Thymus (tissue), 11 donors: Measurements from ENCODE around the gene LRRC37B. TPM values are rescaled to one million over a fixed set of nuclear protein-coding genes. Genes with fewer than 3 reads are reported as not detected.
"Not testable (repeated sequence)": the region's sequence is repeated elsewhere in the genome, so short reads cannot be mapped to it uniquely, and the experiment has no call there.

Experiments
- DNase-seq, 9 donors: peaks; one replicate each; pipeline ENCODE4 v3.0.0-alpha.2; 2013; ENCODE audit warnings: low spot score in 9 of 9, low read depth in 6 of 9, missing footprints in 1 of 9
- H3K27ac ChIP-seq, 2 donors: one replicate each; pipeline ENCODE4 v1.5.1; 2013; ENCODE audit warnings: control low read depth in 1 of 2, low read depth in 1 of 2, low read length in 1 of 2, mild to moderate bottlenecking in 1 of 2, moderate library complexity in 1 of 2
- H3K27me3 ChIP-seq, 2 donors: one replicate each; pipeline ENCODE4 v1.5.1; 2013; ENCODE audit warnings: low read length in 1 of 2; ENCODE audit not compliant: control insufficient read depth in 2 of 2, insufficient read depth in 1 of 2
- H3K36me3 ChIP-seq, 2 donors: one replicate each; pipeline ENCODE4 v1.5.1; 2013; ENCODE audit warnings: low read length in 1 of 2, mild to moderate bottlenecking in 1 of 2, moderate library complexity in 1 of 2; ENCODE audit not compliant: control insufficient read depth in 2 of 2, insufficient read depth in 2 of 2
- H3K4me1 ChIP-seq, 2 donors: one replicate each; pipeline ENCODE4 v1.5.1; 2013; ENCODE audit warnings: low read length in 2 of 2; ENCODE audit not compliant: control insufficient read depth in 2 of 2, insufficient read depth in 2 of 2
- H3K4me3 ChIP-seq, 2 donors: one replicate each; pipeline ENCODE4 v1.5.1; 2013; ENCODE audit warnings: low read length in 2 of 2, control low read depth in 1 of 2, mild to moderate bottlenecking in 1 of 2
- H3K9me3 ChIP-seq, 2 donors: one replicate each; pipeline ENCODE4 v1.5.1; 2013; ENCODE audit warnings: low read length in 1 of 2, mild to moderate bottlenecking in 1 of 2; ENCODE audit not compliant: control insufficient read depth in 2 of 2, insufficient read depth in 1 of 2
- WGBS: extraction: QIAGEN DNeasy Blood & Tissue Kit; methylation state at CpG from one replicate; pipeline ENCODE4 v1.1.7; 2013; 5-methylcytosine and 5-hydroxymethylcytosine counted together
- polyA plus RNA-seq: library from polyadenylated mRNA; stranded (reverse); fragments of 200-250 nt; gene quantifications from one replicate; pipeline ENCODE4 v1.2.3, GENCODE V29; 2013
- total RNA-seq: library from RNA; stranded (reverse); fragments of 120-200 nt; gene quantifications from one replicate; pipeline ENCODE4 v1.2.4, GENCODE V29; 2013
- donor health status: healthy.

LRRC37B gene
- total and polyA plus RNA-seq, 2 donors = 16.3 to 31.4 TPM

DNA sequence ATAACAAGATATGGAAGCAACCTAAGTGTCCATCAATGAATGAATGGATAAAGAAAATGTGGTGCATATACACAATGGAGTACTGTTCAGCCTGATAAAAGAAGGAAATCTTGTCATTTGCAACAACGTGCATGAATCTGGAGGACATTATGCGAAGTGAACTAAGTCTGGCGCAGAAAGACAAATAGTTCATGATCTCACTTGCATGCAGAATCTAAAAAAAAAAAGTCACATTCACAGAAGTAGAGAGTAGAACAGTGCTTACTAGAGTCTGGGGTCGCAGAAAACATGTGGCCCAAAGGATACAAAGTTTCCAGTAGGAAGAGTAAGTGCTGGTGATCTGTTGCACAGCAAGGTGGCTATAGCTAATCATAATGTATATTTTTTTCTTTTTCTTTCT lies 65.9 kb downstream of the LRRC37B start:
- not testable (repeated sequence) for H3K27ac ChIP-seq, H3K36me3 ChIP-seq, H3K4me3 ChIP-seq, H3K4me1 ChIP-seq, H3K9me3 ChIP-seq, DNase-seq, H3K27me3 ChIP-seq
- WGBS = 100% methylated on average over 3 of the region's 4 CpGs

DNA sequence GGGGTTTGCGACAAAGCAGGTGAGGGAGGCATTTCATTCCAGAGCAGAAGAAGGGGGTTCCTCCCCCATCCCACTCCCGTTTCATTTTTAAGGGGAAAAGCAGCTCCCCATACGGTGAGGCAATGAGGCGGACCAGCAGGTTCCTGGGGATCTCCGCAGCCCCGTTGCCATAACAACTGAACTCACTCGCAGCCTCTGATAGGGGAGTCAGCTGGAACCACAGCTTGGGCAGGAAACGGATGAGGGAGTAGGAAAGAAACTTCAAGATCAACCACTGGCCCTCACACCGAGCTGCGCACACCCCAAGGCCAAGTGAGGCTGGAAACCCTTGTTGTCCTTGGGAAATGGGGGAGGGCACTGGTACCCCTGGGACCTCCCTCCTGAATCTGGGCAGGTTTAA lies 72.6 kb downstream of the LRRC37B start:
- WGBS = under 1% methylated on average over 10 of the region's 10 CpGs
- H3K4me1 ChIP-seq, H3K27me3 ChIP-seq, H3K36me3 ChIP-seq, H3K27ac ChIP-seq, H3K4me3 ChIP-seq, H3K9me3 ChIP-seq: not testable (repeated sequence)
- DNase-seq = peak in 8 of 9 donors; percentile 42 to 83 (median 60)

DNA sequence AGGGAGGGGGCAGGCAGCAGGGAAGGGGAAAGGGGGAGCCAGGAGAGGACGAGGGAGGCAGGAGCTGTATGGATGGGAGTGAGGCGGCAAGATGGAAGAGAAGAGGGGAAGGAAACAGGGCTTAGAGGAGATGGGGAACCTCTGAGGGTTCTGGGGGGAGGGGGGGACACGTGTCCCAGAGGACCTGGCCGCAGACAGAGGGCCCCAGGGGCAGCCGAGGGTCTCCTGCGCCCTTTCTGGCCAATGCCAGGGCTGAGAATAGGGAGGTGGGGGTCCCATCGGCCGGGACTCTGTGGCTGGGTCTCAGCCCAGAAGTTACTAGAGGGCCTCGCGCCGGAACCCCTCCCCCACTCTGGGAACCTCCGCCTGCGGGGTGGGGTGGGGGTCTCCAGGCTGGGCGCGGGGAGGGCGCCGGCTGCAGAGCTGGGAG lies 76.4 kb downstream of the LRRC37B start:
- not testable (repeated sequence) for DNase-seq, H3K9me3 ChIP-seq, H3K27me3 ChIP-seq, H3K36me3 ChIP-seq, H3K4me1 ChIP-seq
- 4% methylated on average over 12 of the region's 17 CpGs for WGBS
- Histone ChIP-seq H3K4me3 (peak overlapping the region; percentile 49 to 54), H3K27ac (peak overlapping the region in 1 of 2 donors; percentile 37)

DNA sequence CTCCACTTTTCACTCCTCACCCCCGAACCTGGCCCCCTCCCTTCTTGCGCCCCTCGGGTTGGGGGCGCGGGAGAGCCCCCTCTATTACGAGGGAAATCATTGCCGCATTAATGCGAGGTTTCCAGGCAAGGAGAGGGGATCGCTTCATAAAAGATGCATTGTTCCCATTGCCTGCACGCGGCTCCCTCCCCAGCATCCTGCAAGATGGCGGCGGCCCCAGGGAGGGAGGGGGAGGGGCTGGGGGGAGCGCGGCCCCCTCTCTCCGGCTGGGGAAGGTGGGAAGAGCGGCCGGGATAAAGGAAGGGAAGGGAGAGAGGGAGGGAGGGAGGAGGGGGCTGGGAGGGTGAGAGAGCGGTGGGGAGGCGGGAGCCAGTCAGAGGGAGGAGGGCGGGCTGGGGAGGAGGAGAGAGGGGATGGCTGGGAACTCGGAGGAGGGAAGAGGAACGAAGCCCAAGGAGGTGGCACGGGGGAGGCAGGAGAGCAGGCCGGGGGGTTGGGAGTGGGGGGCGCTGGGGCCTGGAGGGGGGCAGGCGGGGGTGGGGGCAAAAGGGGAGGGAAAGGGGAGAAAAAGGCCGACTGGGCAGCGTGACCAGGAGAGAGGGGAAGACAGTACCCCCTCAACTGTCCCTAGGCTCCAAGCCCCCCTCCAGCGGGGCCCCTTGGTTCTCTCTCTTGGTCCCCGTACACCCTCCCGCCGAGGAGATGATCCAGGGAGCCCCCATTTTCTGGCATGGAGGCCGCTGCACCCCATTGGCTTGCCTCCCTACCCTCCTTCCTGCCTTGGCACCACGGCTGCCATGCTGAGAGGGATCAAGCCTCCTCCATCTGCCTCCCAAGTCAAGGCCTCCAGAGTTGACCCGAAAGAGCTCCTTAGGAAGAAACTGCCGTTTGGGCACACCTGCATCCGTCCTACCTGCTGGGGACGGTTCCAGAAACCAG lies 77.1 kb downstream of the LRRC37B start:
- DNase-seq = peak in 1 of 9 donors; percentile 42
- not testable (repeated sequence) for H3K27me3 ChIP-seq, H3K36me3 ChIP-seq, H3K4me1 ChIP-seq, H3K9me3 ChIP-seq
- 2% methylated on average over 15 of the region's 39 CpGs for WGBS
- Histone ChIP-seq H3K4me3 (peak overlapping the region; percentile 49 to 54), H3K27ac (peak overlapping the region; percentile 37 to 42)

DNA sequence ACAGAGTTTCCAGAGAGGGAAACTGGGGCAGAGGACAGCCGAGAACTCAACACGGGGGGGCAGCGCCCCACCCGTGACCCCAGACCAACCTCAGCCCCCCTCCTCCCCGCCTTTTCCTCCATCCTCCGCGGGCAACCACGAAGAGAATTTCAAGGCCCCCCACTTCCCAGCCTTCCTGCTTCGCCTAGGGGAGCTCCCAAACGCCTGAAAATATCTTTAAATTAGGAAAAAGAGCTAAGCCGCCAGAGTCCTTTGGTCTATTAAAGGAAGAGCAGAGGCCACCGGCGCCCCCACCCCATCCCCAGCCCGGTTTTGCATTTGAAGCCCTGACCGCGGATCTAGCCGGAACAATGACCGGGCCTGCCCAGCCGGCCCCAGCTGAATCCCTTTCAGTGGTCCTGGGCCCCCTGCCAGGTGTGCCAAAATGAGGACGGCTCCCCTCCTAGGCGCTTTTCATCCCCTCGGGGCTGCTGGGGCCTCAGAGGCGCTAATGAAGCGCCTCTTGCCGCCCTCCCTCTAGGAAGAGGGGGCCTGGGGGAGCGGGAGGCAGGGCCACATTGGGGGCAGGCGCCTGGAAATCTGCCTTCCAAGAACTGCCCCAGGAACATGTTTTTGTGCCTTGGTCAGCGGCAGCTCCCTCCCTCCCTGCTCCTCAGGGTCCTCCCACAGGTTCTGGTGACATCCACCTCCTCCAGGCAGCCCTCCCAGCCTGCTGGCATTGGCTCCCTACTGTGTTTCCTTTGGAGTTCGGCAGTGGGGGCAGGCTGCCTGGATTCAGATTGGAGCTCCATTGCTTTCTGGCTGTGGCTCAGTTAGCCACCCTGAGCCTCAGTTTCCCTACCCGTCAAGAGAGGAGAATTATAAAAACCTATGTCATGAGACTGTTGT lies 78.0 kb downstream of the LRRC37B start:
- not testable (repeated sequence) for H3K4me3 ChIP-seq, H3K27me3 ChIP-seq, H3K4me1 ChIP-seq, DNase-seq, H3K9me3 ChIP-seq, H3K36me3 ChIP-seq, H3K27ac ChIP-seq
- 42% methylated on average over 24 of the region's 30 CpGs for WGBS

DNA sequence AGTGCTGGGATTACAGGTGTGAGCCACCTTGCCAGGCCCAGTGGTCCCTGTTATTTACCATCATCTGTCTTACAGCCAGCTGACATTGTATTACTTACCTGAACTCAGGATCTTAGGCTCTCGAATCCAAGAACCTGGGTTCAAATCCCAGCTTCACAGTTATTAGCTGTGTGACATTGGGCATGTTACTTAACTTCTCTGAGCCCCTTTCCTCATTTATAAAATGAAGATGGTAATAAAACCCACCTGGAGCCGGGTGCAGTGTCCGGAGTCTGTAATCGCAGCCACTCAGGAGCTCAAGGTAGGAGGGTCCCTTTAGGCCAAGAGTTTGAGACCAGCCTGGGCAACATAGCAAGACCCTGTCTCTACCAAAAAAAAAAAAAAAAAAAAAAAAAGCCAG lies 79.7 kb downstream of the LRRC37B start:
- H3K27me3 ChIP-seq, H3K4me3 ChIP-seq, H3K4me1 ChIP-seq, DNase-seq, H3K36me3 ChIP-seq, H3K9me3 ChIP-seq, H3K27ac ChIP-seq: not testable (repeated sequence)
- 97% methylated on average over 4 of the region's 4 CpGs for WGBS

DNA sequence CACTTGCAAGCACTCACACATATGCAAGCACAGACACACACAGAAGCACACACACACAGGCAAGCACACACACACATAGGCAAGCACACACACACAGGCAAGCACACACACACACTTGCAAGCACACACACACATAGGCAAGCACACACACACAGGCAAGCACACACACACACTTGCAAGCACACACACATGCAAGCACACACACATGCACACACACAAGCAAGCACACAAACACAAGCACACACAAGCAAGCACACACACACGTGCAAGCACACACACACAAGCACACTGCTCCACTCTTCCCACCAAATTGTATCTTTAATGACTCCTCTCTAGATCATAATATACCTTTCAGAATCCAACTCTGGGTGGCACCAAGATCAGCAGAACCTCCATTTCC lies 84.9 kb downstream of the LRRC37B start:
- not testable (repeated sequence) for H3K9me3 ChIP-seq, H3K27me3 ChIP-seq, H3K4me1 ChIP-seq, H3K36me3 ChIP-seq, DNase-seq, H3K4me3 ChIP-seq, H3K27ac ChIP-seq
- 98% methylated on average over 1 of the region's 1 CpG for WGBS

DNA sequence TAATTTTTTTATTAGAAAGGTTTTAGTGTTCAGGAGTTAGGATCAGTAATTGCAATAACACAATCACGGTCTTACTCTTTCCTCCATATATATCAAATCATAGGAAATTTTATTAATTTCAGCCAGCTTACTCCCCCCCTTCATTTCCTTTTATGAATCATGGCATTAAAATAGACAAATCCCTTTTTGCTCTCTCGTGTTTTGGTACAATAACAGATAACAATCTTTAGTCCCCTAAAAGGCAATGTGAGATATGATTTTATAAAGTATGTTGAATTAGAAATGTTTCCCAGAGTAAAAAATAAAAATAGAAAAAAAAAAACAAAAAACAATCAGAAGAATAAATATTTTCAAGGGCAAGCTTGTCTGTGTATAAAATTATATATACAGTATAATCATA lies 92.5 kb downstream of the LRRC37B start:
- no peak overlapping the region for H3K27ac ChIP-seq
- DNase-seq = no peak
- 89% methylated on average over 2 of the region's 2 CpGs for WGBS
- H3K4me1 ChIP-seq = peaks cover 0 to 9% of the 10 kb centered on the region in 2 donors
- no peaks in the 10 kb centered on the region for H3K36me3 ChIP-seq
- no peaks in the 10 kb centered on the region for H3K27me3 ChIP-seq
- H3K9me3 ChIP-seq = no peaks in the 10 kb centered on the region
- no peak overlapping the region for H3K4me3 ChIP-seq

DNA sequence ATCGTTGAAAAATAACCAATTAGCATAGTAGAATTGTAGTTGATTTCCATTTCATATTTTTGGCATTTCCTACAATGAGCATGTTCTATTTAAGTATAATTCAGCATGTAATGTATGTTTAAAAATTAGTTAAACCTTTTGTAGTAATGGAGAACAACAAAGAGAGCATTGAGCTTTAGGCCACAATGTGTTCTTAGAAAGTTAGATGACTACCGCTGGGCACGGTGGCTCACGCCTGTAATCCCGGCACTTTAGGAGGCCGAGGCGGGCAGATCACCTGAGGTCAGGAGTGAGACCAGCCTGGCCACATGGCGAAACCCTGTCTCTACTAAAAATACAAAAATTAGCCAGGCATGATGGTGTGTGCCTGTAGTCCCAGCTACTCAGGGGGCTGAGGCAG lies 93.1 kb downstream of the LRRC37B start:
- 98% methylated on average over 8 of the region's 8 CpGs for WGBS
- H3K9me3 ChIP-seq, H3K27me3 ChIP-seq, H3K4me3 ChIP-seq, H3K4me1 ChIP-seq, H3K36me3 ChIP-seq, H3K27ac ChIP-seq, DNase-seq: not testable (repeated sequence)
